Muscle layer of colon (tissue), 2 donors: ENCODE data around the gene CEP135.

Experiments used
- H3K27ac ChIP-seq: one replicate; pipeline ENCODE4 v1.7.0; 2013; ENCODE audit warnings: low read depth, mild to moderate bottlenecking, low read length, moderate library complexity
- H3K27me3 ChIP-seq, 2 donors: one replicate each; pipeline ENCODE4 v1.7.0; 2013; ENCODE audit warnings: low read length in 2 of 2, mild to moderate bottlenecking in 2 of 2; ENCODE audit not compliant: insufficient read depth in 2 of 2, control insufficient read depth in 1 of 2
- H3K36me3 ChIP-seq: one replicate; pipeline ENCODE4 v1.7.0; 2013; ENCODE audit warnings: mild to moderate bottlenecking, low read length; ENCODE audit not compliant: insufficient read depth
- H3K4me1 ChIP-seq: one replicate; pipeline ENCODE4 v1.7.0; 2013; ENCODE audit warnings: mild to moderate bottlenecking, low read length; ENCODE audit not compliant: insufficient read depth
- H3K4me3 ChIP-seq, 2 donors: one replicate each; pipeline ENCODE4 v1.7.0; 2013; ENCODE audit warnings: low read length in 2 of 2, low read depth in 1 of 2, mild to moderate bottlenecking in 1 of 2, moderate library complexity in 1 of 2
- H3K9ac ChIP-seq: one replicate; pipeline ENCODE4 v1.7.0; 2013; ENCODE audit warnings: low read length
- H3K9me3 ChIP-seq: one replicate; pipeline ENCODE4 v1.7.0; 2013; ENCODE audit warnings: mild to moderate bottlenecking, low read length
- donor health status: abdominal sarcoma.
- donor health status: Adenocarcinoma of cecum.

CEP135 gene

GRCh38 chr4:55980725-55981124 is 32.0 kb downstream of the CEP135 start:
- Histone ChIP-seq H3K9me3 (no peaks in the 10 kb centered on the region), H3K27ac (no peak overlapping the region), H3K4me3 (no peak overlapping the region), H3K4me1 (no peaks in the 10 kb centered on the region), H3K27me3 (no peaks in the 10 kb centered on the region), H3K9ac (no peak overlapping the region), H3K36me3 (peaks cover 4% of the 10 kb centered on the region)

- Histone ChIP-seq H3K9ac (no peak overlapping the region), H3K27ac (no peak overlapping the region), H3K4me3 (no peak overlapping the region), H3K27me3 (no peaks in the 10 kb centered on the region), H3K36me3 (peaks cover 9% of the 10 kb centered on the region), H3K4me1 (no peaks in the 10 kb centered on the region), H3K9me3 (no peaks in the 10 kb centered on the region)
Observed at GRCh38 chr4:55982976-55983375, 34.2 kb downstream of the CEP135 start.

- no peak overlapping the region for H3K4me3 ChIP-seq
- H3K36me3 ChIP-seq = peaks cover 14% of the 10 kb centered on the region
- no peak overlapping the region for H3K9ac ChIP-seq
- no peaks in the 10 kb centered on the region for H3K27me3 ChIP-seq
- H3K27ac ChIP-seq = no peak overlapping the region
- no peaks in the 10 kb centered on the region for H3K9me3 ChIP-seq
- no peaks in the 10 kb centered on the region for H3K4me1 ChIP-seq
Observed at GRCh38 chr4:55989766-55990165, 41.0 kb downstream of the CEP135 start.

GRCh38 chr4:55993994-55994663 is 45.4 kb downstream of the CEP135 start:
- H3K4me3 ChIP-seq = no peak overlapping the region
- no peak overlapping the region for H3K9ac ChIP-seq
- H3K9me3 ChIP-seq = no peaks in the 10 kb centered on the region
- no peak overlapping the region for H3K27ac ChIP-seq
- no peaks in the 10 kb centered on the region for H3K27me3 ChIP-seq
- no peaks in the 10 kb centered on the region for H3K4me1 ChIP-seq
- H3K36me3 ChIP-seq = peaks cover 9% of the 10 kb centered on the region

GRCh38 chr4:55996646-55997045 is 47.9 kb downstream of the CEP135 start:
- Histone ChIP-seq H3K4me1 (no peaks in the 10 kb centered on the region), H3K36me3 (peaks cover 9% of the 10 kb centered on the region), H3K27me3 (no peaks in the 10 kb centered on the region), H3K9ac (no peak overlapping the region), H3K4me3 (no peak overlapping the region), H3K27ac (no peak overlapping the region), H3K9me3 (no peaks in the 10 kb centered on the region)

- Histone ChIP-seq H3K4me1 (no peaks in the 10 kb centered on the region), H3K4me3 (no peak overlapping the region), H3K9me3 (peaks cover 3% of the 10 kb centered on the region), H3K9ac (no peak overlapping the region), H3K27ac (no peak overlapping the region), H3K36me3 (no peaks in the 10 kb centered on the region), H3K27me3 (no peaks in the 10 kb centered on the region)
Observed at GRCh38 chr4:56003606-56004005, 54.9 kb downstream of the CEP135 start.

- H3K27ac ChIP-seq = no peak overlapping the region
- no peaks in the 10 kb centered on the region for H3K27me3 ChIP-seq
- H3K36me3 ChIP-seq = no peaks in the 10 kb centered on the region
- H3K4me1 ChIP-seq = no peaks in the 10 kb centered on the region
- peaks cover 3% of the 10 kb centered on the region for H3K9me3 ChIP-seq
- no peak overlapping the region for H3K4me3 ChIP-seq
- no peak overlapping the region for H3K9ac ChIP-seq
Observed at GRCh38 chr4:56004235-56004634, 55.5 kb downstream of the CEP135 start.

GRCh38 chr4:56007154-56007553 is 58.4 kb downstream of the CEP135 start:
- no peak overlapping the region for H3K4me3 ChIP-seq
- H3K9me3 ChIP-seq = peaks cover 3% of the 10 kb centered on the region
- H3K36me3 ChIP-seq = no peaks in the 10 kb centered on the region
- H3K27ac ChIP-seq = no peak overlapping the region
- no peaks in the 10 kb centered on the region for H3K27me3 ChIP-seq
- no peak overlapping the region for H3K9ac ChIP-seq
- no peaks in the 10 kb centered on the region for H3K4me1 ChIP-seq

GRCh38 chr4:56008206-56008605 is 59.5 kb downstream of the CEP135 start:
- no peak overlapping the region for H3K9ac ChIP-seq
- H3K4me3 ChIP-seq = no peak overlapping the region
- H3K27ac ChIP-seq = no peak overlapping the region
- peaks cover 6% of the 10 kb centered on the region for H3K36me3 ChIP-seq
- H3K27me3 ChIP-seq = no peaks in the 10 kb centered on the region
- H3K4me1 ChIP-seq = no peaks in the 10 kb centered on the region
- H3K9me3 ChIP-seq = no peaks in the 10 kb centered on the region

GRCh38 chr4:56026596-56026995 is 77.9 kb downstream of the CEP135 start:
- H3K27ac ChIP-seq = no peak overlapping the region
- H3K27me3 ChIP-seq = no peaks in the 10 kb centered on the region
- no peaks in the 10 kb centered on the region for H3K4me1 ChIP-seq
- no peak overlapping the region for H3K4me3 ChIP-seq
- no peaks in the 10 kb centered on the region for H3K9me3 ChIP-seq
- peaks cover 6% of the 10 kb centered on the region for H3K36me3 ChIP-seq
- no peak overlapping the region for H3K9ac ChIP-seq

- Histone ChIP-seq H3K4me1 (no peaks in the 10 kb centered on the region), H3K4me3 (no peak overlapping the region), H3K27me3 (no peaks in the 10 kb centered on the region), H3K36me3 (peaks cover 6% of the 10 kb centered on the region), H3K27ac (no peak overlapping the region), H3K9ac (no peak overlapping the region), H3K9me3 (no peaks in the 10 kb centered on the region)
Observed at GRCh38 chr4:56028165-56028564, 79.4 kb downstream of the CEP135 start.

GRCh38 chr4:56038487-56039162 is 89.9 kb downstream of the CEP135 start:
- H3K36me3 ChIP-seq = no peaks in the 10 kb centered on the region
- H3K4me1 ChIP-seq = no peaks in the 10 kb centered on the region
- H3K4me3 ChIP-seq = no peak overlapping the region
- H3K9ac ChIP-seq = no peak overlapping the region
- H3K27ac ChIP-seq = no peak overlapping the region
- H3K27me3 ChIP-seq = no peaks in the 10 kb centered on the region
- no peaks in the 10 kb centered on the region for H3K9me3 ChIP-seq
